K562 (cell line): Measurements from ENCODE around the gene CAPN7. TPM values are rescaled to one million over a fixed set of nuclear protein-coding genes. Genes with fewer than 3 reads are reported as not detected.

Experiments used
- CCAR2 ChIP-seq: fragments of 200-400 bp; formaldehyde crosslinking; IDR thresholded peaks from 2 replicates; pipeline ENCODE4 v1.6.1; 2017; ENCODE audit warnings: mild to moderate bottlenecking, low read depth, low read length
- CHD4 ChIP-seq: fragments of 200-600 bp; sonication (generic); IDR thresholded peaks from 3 replicates; pipeline ENCODE4 v1.6.1; 2012; ENCODE audit warnings: low read depth, mild to moderate bottlenecking, mixed read lengths, low read length, inconsistent platforms; ENCODE audit not compliant: insufficient read depth, insufficient replicate concordance, poor library complexity, severe bottlenecking
- CTCFL ChIP-seq: IDR thresholded peaks from 2 replicates; pipeline ENCODE4 v1.6.1; 2011; ENCODE audit warnings: borderline replicate concordance, low read depth, mild to moderate bottlenecking, moderate library complexity, low read length; ENCODE audit not compliant: insufficient read depth, poor library complexity, severe bottlenecking
- ETV6 ChIP-seq, 3 experiments: fragments of 150-350 bp in 1 of 3; sonication (generic) in 1 of 3; formaldehyde crosslinking in 1 of 3; IDR thresholded peaks; 2 replicates each; pipeline versions ENCODE4 v1.6.1 to v1.8.0; 2014 to 2022; ENCODE audit warnings: borderline replicate concordance in 2 of 3, low read depth in 2 of 3, antibody characterized with exemption in 1 of 3, low read length in 1 of 3, mild to moderate bottlenecking in 1 of 3, missing genetic modification reagents in 1 of 3
- HNRNPUL1 ChIP-seq: fragments of 200-400 bp; formaldehyde crosslinking; IDR thresholded peaks from 2 replicates; pipeline ENCODE4 v1.6.1; 2017; ENCODE audit warnings: low read length
- JUND ChIP-seq, 2 experiments: IDR thresholded peaks; 2 replicates in 1 of 2; 3 replicates in 1 of 2; pipeline ENCODE4 v1.6.1; 2011; ENCODE audit warnings: borderline replicate concordance in 2 of 2, low read depth in 2 of 2, low read length in 2 of 2, improper control_type of control experiment in 1 of 2, missing biosample characterization in 1 of 2, missing genetic modification characterization in 1 of 2, missing genetic modification reagents in 1 of 2
- MCM2 ChIP-seq: fragments of 450-650 bp; IDR thresholded peaks from 2 replicates; pipeline ENCODE4 v1.6.1; 2017; ENCODE audit warnings: low read depth, mild to moderate bottlenecking
- NONO ChIP-seq, 2 experiments: fragments of 200-400 bp in 1 of 2; fragments of 450-650 bp in 1 of 2; formaldehyde crosslinking in 1 of 2; IDR thresholded peaks; 2 replicates each; pipeline ENCODE4 v1.6.1; 2017; ENCODE audit warnings: low read depth in 2 of 2, mild to moderate bottlenecking in 2 of 2, moderate library complexity in 2 of 2, low read length in 1 of 2
- SRF ChIP-seq, 2 experiments: fragments of 250-450, 450-650 bp in 1 of 2; sonication (Bioruptor Pico) in 1 of 2; sonication (generic) in 1 of 2; formaldehyde crosslinking; IDR thresholded peaks; 2 replicates each; pipeline versions ENCODE4 v1.5.0 to v1.5.1; 2020 to 2022; ENCODE audit warnings: mild to moderate bottlenecking in 1 of 2, missing genetic modification reagents in 1 of 2
- TBP ChIP-seq: optimal IDR thresholded peaks from 2 replicates; pipeline ENCODE3; 2011; ENCODE audit warnings: low read depth, low read length, improper control_type of control experiment
- THRA ChIP-seq: fragments of 450-650 bp; IDR thresholded peaks from 2 replicates; pipeline ENCODE4 v1.6.1; 2017; ENCODE audit warnings: mild to moderate bottlenecking, moderate library complexity
- USF2 ChIP-seq: sonication (generic); formaldehyde crosslinking; IDR thresholded peaks from 2 replicates; pipeline ENCODE4 v1.5.0; 2020; ENCODE audit warnings: missing genetic modification reagents
- XRCC5 ChIP-seq: fragments of 200-400 bp; formaldehyde crosslinking; IDR thresholded peaks from 2 replicates; pipeline ENCODE4 v1.6.1; 2017; ENCODE audit warnings: low read depth, mild to moderate bottlenecking, low read length
- ZNF124 ChIP-seq: sonication (generic); formaldehyde crosslinking; IDR thresholded peaks from 2 replicates; pipeline ENCODE4 v1.8.1; 2022; ENCODE audit warnings: missing genetic modification reagents
- ZNF146 ChIP-seq: IDR thresholded peaks from one replicate; pipeline ENCODE4 v1.6.1; 2018; ENCODE audit warnings: missing compliant biosample characterization; ENCODE audit not compliant: unreplicated experiment
- ZNF780A ChIP-seq: fragments of 250-450 bp; sonication (Bioruptor Pico); IDR thresholded peaks from 2 replicates; pipeline ENCODE4 v1.5.0; 2021; ENCODE audit warnings: mild to moderate bottlenecking
- polyA plus RNA-seq, 8 experiments: library from polyadenylated mRNA; depleted of rRNA in 4 of 8; stranded (reverse) in 5 of 8; unstranded in 3 of 8; fragments of >200 nt; fragmentation: Nextera tagmentation in 2 of 8; fragmentation: Illumina TruSeq in 1 of 8; extraction: Ambion mirVana in 2 of 8; extraction: Trizol in 1 of 8; gene quantifications; 2 replicates each; pipeline versions ENCODE4 v1.2.1 to v1.2.3, GENCODE V29; 2011 to 2014; ENCODE audit warnings: inconsistent platforms in 1 of 8, missing spikeins in 1 of 8
- total RNA-seq, 7 experiments: library from RNA; depleted of rRNA in 6 of 7; stranded (reverse); fragments of >200 nt in 6 of 7; fragmentation: Illumina TruSeq in 2 of 7; extraction: Trizol in 2 of 7; gene quantifications; 2 replicates each; pipeline versions ENCODE4 v1.2.1 to v1.2.3, GENCODE V29; 2011 to 2021; ENCODE audit warnings: low replicate concordance in 1 of 7
- TF ChIP-seq, protein P1 (sequence below): fragments of 450-650 bp; IDR thresholded peaks from 2 replicates; pipeline ENCODE4 v1.6.1; 2016; ENCODE audit warnings: borderline replicate concordance

Gene CAPN7
- total and polyA plus RNA-seq, 9 of the 15 experiments (the other 6 are each of a cell fraction or from before 2014, with no cell fraction given) = 6.5 to 42.7 (median 32.7) TPM

DNA sequence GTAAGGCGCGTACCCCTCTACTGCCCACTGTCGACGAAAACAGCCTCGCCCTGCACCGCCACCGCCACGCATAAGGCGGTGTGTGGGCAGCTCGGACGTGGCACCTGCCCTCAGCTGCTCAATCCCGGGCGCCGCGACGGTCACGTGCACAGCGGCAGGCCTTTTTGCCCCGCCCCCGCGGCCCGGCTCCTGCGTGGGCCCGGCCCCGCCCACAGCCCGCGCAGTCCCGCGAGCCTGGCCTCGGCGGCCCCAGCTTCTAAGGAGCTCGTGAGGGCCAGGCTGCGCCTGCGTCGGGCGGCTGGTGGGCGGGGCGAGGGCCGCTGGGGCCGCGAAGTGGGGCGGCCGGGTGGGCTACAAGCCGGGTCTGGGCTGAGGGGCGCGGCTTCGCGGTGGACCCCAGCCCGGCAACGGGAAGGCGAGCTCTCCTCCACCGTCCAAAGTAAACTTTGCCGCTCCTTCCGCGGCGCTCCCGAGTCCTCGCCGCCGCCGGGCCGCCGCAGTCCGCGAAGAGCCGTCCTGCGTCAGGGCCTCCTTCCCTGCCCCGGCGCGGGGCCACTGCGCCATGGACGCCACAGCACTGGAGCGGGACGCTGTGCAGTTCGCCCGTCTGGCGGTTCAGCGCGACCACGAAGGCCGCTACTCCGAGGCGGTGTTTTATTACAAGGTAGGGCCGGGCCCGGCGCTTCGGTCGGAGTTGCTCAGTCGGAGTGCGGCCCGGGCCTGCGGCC is at the start of gene CAPN7 (continued):
- TF ChIP-seq ZNF146 = no peak
- peak; percentile 95 for TF ChIP-seq USF2 (CRISPR knock-in tag)
- no peak for TF ChIP-seq ZNF124 (CRISPR knock-in tag)
- peak; percentile 54 to 63; a peak in 3 of 4 replicates for TF ChIP-seq NONO (IDR thresholded peaks at IDR 0.05; ENCODE audit: low read depth in 2 of 2, low read length in 1 of 2)
- no peak for TF ChIP-seq THRA
- TF ChIP-seq ZNF780A (CRISPR knock-in tag) = no peak
- peak; percentile 53 for TF ChIP-seq TBP
- TF ChIP-seq CTCFL = no peak
- TF ChIP-seq XRCC5 = no peak
- TF ChIP-seq JUND (IDR thresholded peaks at IDR 0.05; ENCODE audit: borderline replicate concordance, low read depth, low read length) = 0 out of 2 replicates have a peak, but pooled peaks have one; percentile 43
- TF ChIP-seq JUND (tag; IDR thresholded peaks at IDR 0.05; ENCODE audit: borderline replicate concordance, low read depth, low read length) = peak; percentile 28; the same call in 1 of the 3 replicates
- no peak for TF ChIP-seq ETV6 (IDR thresholded peaks at IDR 0.05; ENCODE audit: borderline replicate concordance in 1 of 2, low read depth in 2 of 2, low read length in 1 of 2)
- TF ChIP-seq ETV6 (CRISPR knock-in tag; IDR thresholded peaks at IDR 0.05; ENCODE audit: borderline replicate concordance) = peak; percentile 78; the same call in 1 of the 2 replicates
- TF ChIP-seq HNRNPUL1 = no peak
- TF ChIP-seq CHD4 = no peak
- TF ChIP-seq MCM2 = no peak
- TF ChIP-seq SRF (CRISPR knock-in tag; IDR thresholded peaks at IDR 0.05) = no peak
- TF ChIP-seq, protein P1, sequence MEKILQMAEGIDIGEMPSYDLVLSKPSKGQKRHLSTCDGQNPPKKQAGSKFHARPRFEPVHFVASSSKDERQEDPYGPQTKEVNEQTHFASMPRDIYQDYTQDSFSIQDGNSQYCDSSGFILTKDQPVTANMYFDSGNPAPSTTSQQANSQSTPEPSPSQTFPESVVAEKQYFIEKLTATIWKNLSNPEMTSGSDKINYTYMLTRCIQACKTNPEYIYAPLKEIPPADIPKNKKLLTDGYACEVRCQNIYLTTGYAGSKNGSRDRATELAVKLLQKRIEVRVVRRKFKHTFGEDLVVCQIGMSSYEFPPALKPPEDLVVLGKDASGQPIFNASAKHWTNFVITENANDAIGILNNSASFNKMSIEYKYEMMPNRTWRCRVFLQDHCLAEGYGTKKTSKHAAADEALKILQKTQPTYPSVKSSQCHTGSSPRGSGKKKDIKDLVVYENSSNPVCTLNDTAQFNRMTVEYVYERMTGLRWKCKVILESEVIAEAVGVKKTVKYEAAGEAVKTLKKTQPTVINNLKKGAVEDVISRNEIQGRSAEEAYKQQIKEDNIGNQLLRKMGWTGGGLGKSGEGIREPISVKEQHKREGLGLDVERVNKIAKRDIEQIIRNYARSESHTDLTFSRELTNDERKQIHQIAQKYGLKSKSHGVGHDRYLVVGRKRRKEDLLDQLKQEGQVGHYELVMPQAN = peak; percentile 41
- TF ChIP-seq CCAR2 = no peak
